GM23338 (cell line): ENCODE results near the gene SPTBN2.

Source experiments
- CREB1 ChIP-seq: fragments of 250-450 bp; sonication (Bioruptor Pico); IDR thresholded peaks from 2 replicates; pipeline ENCODE4 v1.5.0; 2020; ENCODE audit warnings: low read depth, mild to moderate bottlenecking, moderate library complexity
- CTCF ChIP-seq, 2 experiments: fragments of 200-600 bp in 1 of 2; sonication (generic) in 1 of 2; conservative IDR thresholded peaks; 2 replicates each; pipeline versions ENCODE4 v1.5.1 to v1.6.1; 2016 to 2017; ENCODE audit warnings: antibody characterized with exemption in 2 of 2, low read depth in 2 of 2, mild to moderate bottlenecking in 2 of 2, moderate library complexity in 1 of 2
- EZH2 ChIP-seq: fragments of 200-600 bp; sonication (generic); IDR thresholded peaks from one replicate; pipeline ENCODE4 v1.8.0; 2017; ENCODE audit warnings: antibody characterized with exemption, mild to moderate bottlenecking, low read depth; ENCODE audit not compliant: unreplicated experiment
- EZH2phosphoT487 ChIP-seq: fragments of 200-600 bp; sonication (generic); IDR thresholded peaks from one replicate; pipeline ENCODE4 v1.8.1; 2018; ENCODE audit warnings: antibody characterized with exemption; ENCODE audit not compliant: unreplicated experiment
- NANOG ChIP-seq: IDR thresholded peaks from 2 replicates; pipeline ENCODE4 v1.6.1; 2016; ENCODE audit warnings: antibody characterized with exemption, borderline replicate concordance
- POLR2AphosphoS5 ChIP-seq: IDR thresholded peaks from 2 replicates; pipeline ENCODE4 v1.6.1; 2016; ENCODE audit warnings: antibody characterized with exemption, low read depth
- REST ChIP-seq: IDR thresholded peaks from one replicate; pipeline ENCODE4 v1.6.1; 2018; ENCODE audit warnings: antibody characterized with exemption; ENCODE audit not compliant: unreplicated experiment
- ZNF114 ChIP-seq: fragments of 250-450 bp; sonication (Bioruptor Pico); IDR thresholded peaks from 2 replicates; pipeline ENCODE4 v1.5.0; 2020; ENCODE audit warnings: mild to moderate bottlenecking, moderate library complexity
- ZNF331 ChIP-seq: fragments of 250-450 bp; sonication (Bioruptor Pico); IDR thresholded peaks from 2 replicates; pipeline ENCODE4 v1.5.0; 2020; ENCODE audit warnings: low read depth, mild to moderate bottlenecking, moderate library complexity
- ZNF462 ChIP-seq: fragments of 250-450 bp; sonication (Bioruptor Pico); IDR thresholded peaks from 2 replicates; pipeline ENCODE4 v1.5.0; 2020; ENCODE audit warnings: mild to moderate bottlenecking, moderate library complexity

DNA sequence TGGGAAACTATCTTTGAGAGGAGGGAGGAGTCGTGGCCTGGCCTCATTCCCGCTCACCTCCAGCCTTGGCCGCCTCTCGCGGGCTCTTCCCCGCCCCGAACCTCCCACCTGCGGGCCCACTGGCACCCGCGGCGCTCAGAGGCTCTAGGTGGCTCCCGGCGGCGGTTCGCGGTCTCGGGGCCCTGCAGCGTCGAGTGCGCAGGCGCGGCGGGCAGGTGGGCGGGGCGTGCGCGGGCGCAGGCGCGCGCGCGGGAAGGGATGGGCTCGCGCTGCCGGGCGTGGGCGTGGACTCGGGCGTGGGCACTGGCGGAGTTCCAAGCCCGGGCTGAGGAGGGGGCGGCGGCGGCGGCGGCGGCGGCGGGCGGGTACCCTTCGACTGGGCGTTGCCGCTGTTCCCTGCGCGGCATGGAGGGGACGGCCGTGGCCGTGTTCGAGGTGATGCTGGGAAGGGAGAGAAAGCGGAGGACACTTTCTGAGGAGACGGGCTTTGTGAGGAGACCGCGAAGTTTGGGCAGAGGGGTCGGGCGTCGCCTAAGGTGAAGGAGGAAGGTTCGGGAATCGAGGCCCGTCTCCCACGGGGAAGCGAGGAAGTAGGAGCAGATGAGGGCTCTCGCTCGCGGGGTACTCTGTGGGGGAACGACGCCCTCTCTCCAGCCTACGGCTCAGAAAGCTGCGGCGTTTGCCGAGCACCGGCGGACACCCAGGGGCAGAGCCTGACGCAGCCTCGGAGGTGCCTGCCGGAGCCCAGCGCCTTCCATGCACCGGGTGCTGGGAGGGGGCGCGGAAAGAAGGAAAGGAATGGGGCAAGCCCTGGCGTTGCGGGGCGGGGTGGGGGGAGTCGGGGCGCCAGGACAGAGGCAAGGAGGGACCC lies 15.7 kb upstream of the SPTBN2 start:
- TF ChIP-seq CTCF (conservative IDR thresholded peaks at IDR 0.05; ENCODE audit: low read depth in 2 of 2) (no peak), EZH2phosphoT487 (no peak), EZH2 (no peak), REST (no peak), CREB1 (CRISPR knock-in tag) (no peak), ZNF331 (CRISPR knock-in tag) (no peak), POLR2AphosphoS5 (peak; percentile 82), NANOG (no peak), ZNF114 (no peak), ZNF462 (CRISPR knock-in tag) (no peak)
